GM12872 (cell line): Measurements from ENCODE around the gene SFMBT2.

Source experiments
- CTCF ChIP-seq: IDR thresholded peaks from 3 replicates; pipeline ENCODE4 v1.5.1; 2011; ENCODE audit warnings: low read depth, mild to moderate bottlenecking, low read length, moderate library complexity; ENCODE audit not compliant: insufficient read depth

The SFMBT2 gene

GRCh38 chr10:7407368-7408290, 3.2 kb downstream of the SFMBT2 start:
- TF ChIP-seq CTCF: no peak

GRCh38 chr10:7406712-7407333, 4.0 kb downstream of the SFMBT2 start:
- no peak for TF ChIP-seq CTCF

GRCh38 chr10:7405637-7406036, 5.2 kb downstream of the SFMBT2 start:
- TF ChIP-seq CTCF: no peak

GRCh38 chr10:7403620-7404019, 7.2 kb downstream of the SFMBT2 start:
- TF ChIP-seq CTCF: no peak

- TF ChIP-seq CTCF: no peak
Measured at GRCh38 chr10:7401782-7402181, 9.1 kb downstream of the SFMBT2 start.

- TF ChIP-seq CTCF: no peak
Measured at GRCh38 chr10:7401156-7401555, 9.7 kb downstream of the SFMBT2 start.

GRCh38 chr10:7400068-7400715, 10.6 kb downstream of the SFMBT2 start:
- TF ChIP-seq CTCF: no peak
